ENCODE results near the gene COG2. TPM values are rescaled to one million over a fixed set of nuclear protein-coding genes. Genes with fewer than 3 reads are reported as not detected.

COG2 gene
- total RNA-seq, 2 donors from 2014 or later, result 42.0 to 53.8 TPM

- H3K27ac ChIP-seq, result no peak overlapping the region
- no peak overlapping the region for H3K4me3 ChIP-seq
- no peak overlapping the region for H3K9ac ChIP-seq (ENCODE audit: low read depth in 2 of 2, low read length in 2 of 2)
- no peaks in the 10 kb centered on the region for H3K27me3 ChIP-seq
- DNase-seq, result no peak
- intact Hi-C loops (cut with DNase I), result loop anchor here (10.0 kb wide), 1 partner anchor 75 kb away; no protein-coding TSS in a partner anchor
- no peak for TF ChIP-seq CTCF (IDR thresholded peaks at IDR 0.05)
- no peaks in the 10 kb centered on the region for H3K4me1 ChIP-seq
- H3K36me3 ChIP-seq, result no peaks in the 10 kb centered on the region
- no peaks in the 10 kb centered on the region for H3K9me3 ChIP-seq
These were observed 57.9 kb downstream of the COG2 start for GRCh38 chr1:230700132-230700531.

- Histone ChIP-seq H3K27ac (no peak overlapping the region), H3K9me3 (no peaks in the 10 kb centered on the region), H3K4me3 (no peak overlapping the region), H3K9ac (ENCODE audit: low read depth in 2 of 2, low read length in 2 of 2) (no peak overlapping the region), H3K4me1 (no peaks in the 10 kb centered on the region), H3K27me3 (no peaks in the 10 kb centered on the region), H3K36me3 (no peaks in the 10 kb centered on the region)
- no peak for DNase-seq
- intact Hi-C loops (cut with DNase I), result loop anchor here (10.0 kb wide), 1 partner anchor 73 kb away; no protein-coding TSS in a partner anchor
- no peak for TF ChIP-seq CTCF (IDR thresholded peaks at IDR 0.05)
These were observed 59.2 kb downstream of the COG2 start for GRCh38 chr1:230701434-230701833.

GRCh38 chr1:230701895-230702768 is 59.9 kb downstream of the COG2 start:
- Histone ChIP-seq H3K4me1 (no peaks in the 10 kb centered on the region), H3K4me3 (no peak overlapping the region), H3K36me3 (no peaks in the 10 kb centered on the region), H3K9ac (ENCODE audit: low read depth in 2 of 2, low read length in 2 of 2) (no peak overlapping the region), H3K27me3 (no peaks in the 10 kb centered on the region), H3K27ac (no peak overlapping the region), H3K9me3 (no peaks in the 10 kb centered on the region)
- no peak for TF ChIP-seq CTCF (IDR thresholded peaks at IDR 0.05)
- intact Hi-C loops (cut with DNase I), result loop anchor here (10.0 kb wide), 1 partner anchor 73 kb away; no protein-coding TSS in a partner anchor
- DNase-seq, result no peak

- TF ChIP-seq CTCF (IDR thresholded peaks at IDR 0.05), result no peak
- Histone ChIP-seq H3K9me3 (no peaks in the 10 kb centered on the region), H3K4me3 (no peak overlapping the region), H3K27me3 (no peaks in the 10 kb centered on the region), H3K27ac (no peak overlapping the region), H3K36me3 (no peaks in the 10 kb centered on the region), H3K9ac (ENCODE audit: low read depth in 2 of 2, low read length in 2 of 2) (no peak overlapping the region), H3K4me1 (no peaks in the 10 kb centered on the region)
- no peak for DNase-seq
- intact Hi-C loops (cut with DNase I), result loop anchor here (10.0 kb wide), 1 partner anchor 72 kb away; no protein-coding TSS in a partner anchor
These were observed 60.8 kb downstream of the COG2 start for GRCh38 chr1:230702934-230703678.

GRCh38 chr1:230703679-230704385 is 61.6 kb downstream of the COG2 start:
- intact Hi-C loops (cut with DNase I), result loop anchor here (10.0 kb wide), 1 partner anchor 71 kb away; no protein-coding TSS in a partner anchor
- no peaks in the 10 kb centered on the region for H3K27me3 ChIP-seq
- H3K9me3 ChIP-seq, result no peaks in the 10 kb centered on the region
- H3K27ac ChIP-seq, result no peak overlapping the region
- no peak for DNase-seq
- no peak overlapping the region for H3K4me3 ChIP-seq
- no peaks in the 10 kb centered on the region for H3K36me3 ChIP-seq
- H3K4me1 ChIP-seq, result peaks cover 3% of the 10 kb centered on the region
- no peak overlapping the region for H3K9ac ChIP-seq (ENCODE audit: low read depth in 2 of 2, low read length in 2 of 2)
- TF ChIP-seq CTCF (IDR thresholded peaks at IDR 0.05), result no peak

Measured in colonic mucosa (tissue), 4 donors.